Measurements from ENCODE around the gene STAT3. TPM values are rescaled to one million over a fixed set of nuclear protein-coding genes. Genes with fewer than 3 reads are reported as not detected.

The STAT3 gene
- total RNA-seq, 1 donor from 2014 or later = 116 TPM

DNA sequence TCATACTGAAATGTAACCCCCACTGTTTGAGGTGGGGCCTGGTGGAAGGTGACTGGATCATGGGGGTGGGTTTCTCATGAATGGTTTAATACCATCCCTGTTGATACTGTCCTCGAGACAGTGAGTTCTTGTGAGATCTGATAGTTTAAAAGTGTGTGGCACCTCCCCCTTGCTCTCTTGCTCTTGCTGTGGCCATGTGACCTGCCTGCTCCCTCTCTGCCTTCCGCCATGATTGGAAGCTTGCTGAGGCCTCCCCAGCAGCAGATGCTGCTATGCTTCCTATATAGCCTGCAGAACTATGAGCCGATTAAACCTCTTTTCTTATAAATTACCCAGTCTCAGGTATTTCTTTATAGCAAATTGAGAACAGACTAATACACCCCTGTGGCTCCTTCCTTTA, 40.6 kb downstream of the STAT3 start:
- Histone ChIP-seq H3K4me3 (no peak overlapping the region), H3K4me1 (peaks cover 60% of the 10 kb centered on the region), H3K9me3 (replicated peaks) (no peaks in the 10 kb centered on the region), H3K27ac (replicated peaks) (peak overlapping the region; percentile 45), H3K27me3 (ENCODE audit: low read depth) (no peaks in the 10 kb centered on the region), H3K36me3 (peaks cover 41% of the 10 kb centered on the region)
- TF ChIP-seq, protein P1, sequence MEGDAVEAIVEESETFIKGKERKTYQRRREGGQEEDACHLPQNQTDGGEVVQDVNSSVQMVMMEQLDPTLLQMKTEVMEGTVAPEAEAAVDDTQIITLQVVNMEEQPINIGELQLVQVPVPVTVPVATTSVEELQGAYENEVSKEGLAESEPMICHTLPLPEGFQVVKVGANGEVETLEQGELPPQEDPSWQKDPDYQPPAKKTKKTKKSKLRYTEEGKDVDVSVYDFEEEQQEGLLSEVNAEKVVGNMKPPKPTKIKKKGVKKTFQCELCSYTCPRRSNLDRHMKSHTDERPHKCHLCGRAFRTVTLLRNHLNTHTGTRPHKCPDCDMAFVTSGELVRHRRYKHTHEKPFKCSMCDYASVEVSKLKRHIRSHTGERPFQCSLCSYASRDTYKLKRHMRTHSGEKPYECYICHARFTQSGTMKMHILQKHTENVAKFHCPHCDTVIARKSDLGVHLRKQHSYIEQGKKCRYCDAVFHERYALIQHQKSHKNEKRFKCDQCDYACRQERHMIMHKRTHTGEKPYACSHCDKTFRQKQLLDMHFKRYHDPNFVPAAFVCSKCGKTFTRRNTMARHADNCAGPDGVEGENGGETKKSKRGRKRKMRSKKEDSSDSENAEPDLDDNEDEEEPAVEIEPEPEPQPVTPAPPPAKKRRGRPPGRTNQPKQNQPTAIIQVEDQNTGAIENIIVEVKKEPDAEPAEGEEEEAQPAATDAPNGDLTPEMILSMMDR (IDR thresholded peaks at IDR 0.05; ENCODE audit: borderline replicate concordance) = no peak
- intact Hi-C loops (cut with micrococcal nuclease) = no loop called here
- no peak for DNase-seq

DNA sequence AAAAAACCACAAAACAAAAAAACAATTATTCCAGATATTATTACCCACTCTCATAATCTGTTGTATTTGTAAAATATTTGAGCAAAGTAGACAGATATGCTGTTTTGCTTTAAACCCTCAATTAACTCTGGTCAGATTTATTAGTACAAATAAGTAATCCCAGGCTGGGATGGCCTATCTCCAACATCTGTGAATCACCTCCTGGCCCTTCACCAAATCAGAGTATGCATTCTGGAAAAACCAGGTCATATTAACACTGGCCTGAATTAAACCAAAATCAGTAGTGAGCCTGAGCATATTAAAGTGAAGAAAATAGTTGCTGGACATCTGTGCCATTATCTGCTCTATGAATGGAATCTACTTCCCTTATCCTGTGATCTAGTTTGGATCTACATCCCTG, 41.0 kb downstream of the STAT3 start:
- no peaks in the 10 kb centered on the region for H3K27me3 ChIP-seq (ENCODE audit: low read depth)
- peaks cover 60% of the 10 kb centered on the region for H3K4me1 ChIP-seq
- no peak for DNase-seq
- H3K9me3 ChIP-seq (replicated peaks) = no peaks in the 10 kb centered on the region
- intact Hi-C loops (cut with micrococcal nuclease) = no loop called here
- peaks cover 45% of the 10 kb centered on the region for H3K36me3 ChIP-seq
- H3K27ac ChIP-seq (replicated peaks) = peak overlapping the region; percentile 45
- TF ChIP-seq, protein P1 (IDR thresholded peaks at IDR 0.05; ENCODE audit: borderline replicate concordance) = no peak
- no peak overlapping the region for H3K4me3 ChIP-seq

DNA sequence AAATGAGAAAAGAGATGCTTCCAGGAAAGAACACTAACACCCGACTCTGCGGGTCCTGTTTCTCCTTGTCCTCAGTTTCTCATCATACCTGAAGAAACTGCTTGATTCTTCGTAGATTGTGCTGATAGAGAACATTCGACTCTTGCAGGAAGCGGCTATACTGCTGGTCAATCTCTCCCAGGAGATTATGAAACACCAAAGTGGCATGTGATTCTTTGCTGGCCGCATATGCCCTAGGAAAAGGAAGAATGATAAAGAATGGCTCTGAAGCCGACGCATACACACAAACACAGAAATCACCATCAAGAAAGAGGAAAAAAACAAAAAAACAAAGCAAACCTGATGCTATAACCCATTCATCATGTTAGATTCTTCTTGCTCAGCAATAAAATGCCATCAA, 41.8 kb downstream of the STAT3 start:
- peaks cover 66% of the 10 kb centered on the region for H3K4me1 ChIP-seq

DNA sequence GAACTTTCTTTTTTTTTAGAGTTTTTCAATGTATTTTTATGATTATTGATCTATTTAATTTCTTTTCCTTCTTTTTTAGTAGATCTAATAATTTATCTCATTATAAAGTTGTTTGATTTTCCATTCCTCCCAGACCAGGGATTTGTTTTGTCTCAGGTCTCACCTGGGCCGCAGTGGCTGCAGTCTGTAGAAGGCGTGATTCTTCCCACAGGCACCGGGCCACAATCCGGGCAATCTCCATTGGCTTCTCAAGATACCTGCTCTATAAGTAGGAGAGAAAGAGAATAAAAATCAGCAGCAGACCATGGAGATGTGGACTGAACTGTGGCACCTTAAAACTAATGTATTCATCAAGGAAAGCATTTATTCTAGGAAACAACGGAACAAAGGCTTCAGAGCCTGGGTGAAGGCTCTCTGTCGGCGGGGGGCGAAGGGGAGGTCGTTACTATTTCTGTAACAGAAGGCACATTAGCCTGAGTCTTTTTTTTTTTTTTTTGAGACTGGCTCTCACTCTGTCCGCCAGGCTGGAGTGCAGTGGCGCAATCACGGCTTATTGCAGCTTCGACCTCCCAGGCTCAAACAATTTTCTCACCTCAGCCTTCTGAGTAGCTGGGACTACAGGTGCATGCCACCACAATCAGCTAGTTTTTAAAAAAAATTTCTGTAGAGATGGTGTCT, 42.7 kb downstream of the STAT3 start:
- Histone ChIP-seq H3K9me3 (replicated peaks) (no peaks in the 10 kb centered on the region), H3K27ac (replicated peaks) (no peak overlapping the region), H3K4me3 (no peak overlapping the region), H3K36me3 (peaks cover 62% of the 10 kb centered on the region), H3K4me1 (peaks cover 73% of the 10 kb centered on the region), H3K27me3 (ENCODE audit: low read depth) (no peaks in the 10 kb centered on the region)
- intact Hi-C loops (cut with micrococcal nuclease) = no loop called here
- DNase-seq = no peak
- TF ChIP-seq, protein P1 (IDR thresholded peaks at IDR 0.05; ENCODE audit: borderline replicate concordance) = no peak

More for the DNA sequence above, 41.8 kb downstream of the STAT3 start:
- intact Hi-C loops (cut with micrococcal nuclease) = no loop called here
- TF ChIP-seq, protein P1 (IDR thresholded peaks at IDR 0.05; ENCODE audit: borderline replicate concordance) = no peak
- Histone ChIP-seq H3K27ac (replicated peaks) (peak overlapping the region; percentile 23), H3K27me3 (ENCODE audit: low read depth) (no peaks in the 10 kb centered on the region), H3K9me3 (replicated peaks) (no peaks in the 10 kb centered on the region), H3K36me3 (peaks cover 52% of the 10 kb centered on the region), H3K4me3 (no peak overlapping the region)
- no peak for DNase-seq

DNA sequence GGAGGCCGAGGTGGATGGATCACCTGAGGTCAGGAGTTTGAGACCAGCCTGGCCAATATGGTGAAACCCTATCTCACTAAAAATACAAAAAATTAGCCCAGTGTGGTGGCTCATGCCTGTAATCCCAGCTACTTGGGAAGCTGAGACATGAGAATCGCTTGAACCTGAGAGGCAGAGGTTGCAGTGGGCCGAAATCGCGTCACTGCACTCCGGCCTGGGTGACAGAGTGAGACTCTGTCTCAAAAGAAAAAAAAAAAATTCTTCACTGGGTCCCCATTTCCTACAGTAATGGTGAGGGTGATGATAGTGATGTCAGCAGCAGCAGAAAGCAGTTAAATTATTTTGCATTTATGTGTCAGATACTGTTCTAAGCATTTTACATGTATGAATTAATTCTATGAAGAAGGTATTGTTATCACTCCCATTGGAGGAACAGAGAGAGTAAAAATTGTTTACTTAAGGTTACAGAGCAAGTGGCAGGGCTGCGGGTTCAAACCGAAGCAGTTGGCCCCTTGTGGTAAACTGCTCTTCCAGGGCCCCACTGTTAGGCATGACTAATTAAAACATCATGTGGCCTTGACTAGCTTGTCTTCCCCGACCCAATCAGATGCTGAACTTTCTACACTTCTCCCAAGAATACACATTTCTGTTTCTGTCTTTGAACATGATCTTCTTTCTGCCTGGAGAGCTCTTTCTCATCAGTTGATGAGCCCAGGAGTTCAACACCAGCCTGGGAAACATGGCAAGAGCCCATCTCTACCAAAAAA, 45.8 kb downstream of the STAT3 start:
- Histone ChIP-seq H3K4me3 (no peak overlapping the region), H3K9me3 (replicated peaks) (no peaks in the 10 kb centered on the region), H3K36me3 (peaks cover 85% of the 10 kb centered on the region), H3K27ac (replicated peaks) (peak overlapping the region; percentile 54), H3K27me3 (ENCODE audit: low read depth) (no peaks in the 10 kb centered on the region), H3K4me1 (peaks cover 42% of the 10 kb centered on the region)
- no peak for DNase-seq
- TF ChIP-seq, protein P1 (IDR thresholded peaks at IDR 0.05; ENCODE audit: borderline replicate concordance) = no peak
- intact Hi-C loops (cut with micrococcal nuclease) = no loop called here
